Activated T-helper 17 cell treated with anti-CD3 and anti-CD28 coated beads, Interleukin-2, amount 50 U/mL, for 72 hours (primary cell): ENCODE data around the gene MYCBP2. TPM values are rescaled to one million over a fixed set of nuclear protein-coding genes. Genes with fewer than 3 reads are reported as not detected.

Experiments
- ATAC-seq: fragments of 150-1000 bp; cut with Tn5 transposase; replicated peaks from 2 replicates; pipeline ENCODE4 v1.10.0; 2021; ENCODE audit warnings: mild to moderate bottlenecking, moderate library complexity
- H3K27ac Mint-ChIP-seq: one replicate; pipeline ENCODE4 v1.8.0; 2022; ENCODE audit warnings: mixed read lengths
- H3K27me3 Mint-ChIP-seq: one replicate; pipeline ENCODE4 v1.8.0; 2022; ENCODE audit warnings: mixed read lengths
- H3K36me3 Mint-ChIP-seq: one replicate; pipeline ENCODE4 v1.8.0; 2022; ENCODE audit warnings: low read depth, mild to moderate bottlenecking, mixed read lengths
- H3K4me1 Mint-ChIP-seq: one replicate; pipeline ENCODE4 v1.8.0; 2022; ENCODE audit warnings: mixed read lengths
- H3K4me3 Mint-ChIP-seq: one replicate; pipeline ENCODE4 v1.8.0; 2022; ENCODE audit warnings: mild to moderate bottlenecking, mixed read lengths
- H3K9me3 Mint-ChIP-seq: one replicate; pipeline ENCODE4 v1.8.0; 2022; ENCODE audit warnings: mixed read lengths
- total RNA-seq, 2 donors: library from RNA; stranded (reverse); gene quantifications; one replicate each; pipeline ENCODE4 v1.2.3, GENCODE V29; 2022

MYCBP2 gene, protein sequence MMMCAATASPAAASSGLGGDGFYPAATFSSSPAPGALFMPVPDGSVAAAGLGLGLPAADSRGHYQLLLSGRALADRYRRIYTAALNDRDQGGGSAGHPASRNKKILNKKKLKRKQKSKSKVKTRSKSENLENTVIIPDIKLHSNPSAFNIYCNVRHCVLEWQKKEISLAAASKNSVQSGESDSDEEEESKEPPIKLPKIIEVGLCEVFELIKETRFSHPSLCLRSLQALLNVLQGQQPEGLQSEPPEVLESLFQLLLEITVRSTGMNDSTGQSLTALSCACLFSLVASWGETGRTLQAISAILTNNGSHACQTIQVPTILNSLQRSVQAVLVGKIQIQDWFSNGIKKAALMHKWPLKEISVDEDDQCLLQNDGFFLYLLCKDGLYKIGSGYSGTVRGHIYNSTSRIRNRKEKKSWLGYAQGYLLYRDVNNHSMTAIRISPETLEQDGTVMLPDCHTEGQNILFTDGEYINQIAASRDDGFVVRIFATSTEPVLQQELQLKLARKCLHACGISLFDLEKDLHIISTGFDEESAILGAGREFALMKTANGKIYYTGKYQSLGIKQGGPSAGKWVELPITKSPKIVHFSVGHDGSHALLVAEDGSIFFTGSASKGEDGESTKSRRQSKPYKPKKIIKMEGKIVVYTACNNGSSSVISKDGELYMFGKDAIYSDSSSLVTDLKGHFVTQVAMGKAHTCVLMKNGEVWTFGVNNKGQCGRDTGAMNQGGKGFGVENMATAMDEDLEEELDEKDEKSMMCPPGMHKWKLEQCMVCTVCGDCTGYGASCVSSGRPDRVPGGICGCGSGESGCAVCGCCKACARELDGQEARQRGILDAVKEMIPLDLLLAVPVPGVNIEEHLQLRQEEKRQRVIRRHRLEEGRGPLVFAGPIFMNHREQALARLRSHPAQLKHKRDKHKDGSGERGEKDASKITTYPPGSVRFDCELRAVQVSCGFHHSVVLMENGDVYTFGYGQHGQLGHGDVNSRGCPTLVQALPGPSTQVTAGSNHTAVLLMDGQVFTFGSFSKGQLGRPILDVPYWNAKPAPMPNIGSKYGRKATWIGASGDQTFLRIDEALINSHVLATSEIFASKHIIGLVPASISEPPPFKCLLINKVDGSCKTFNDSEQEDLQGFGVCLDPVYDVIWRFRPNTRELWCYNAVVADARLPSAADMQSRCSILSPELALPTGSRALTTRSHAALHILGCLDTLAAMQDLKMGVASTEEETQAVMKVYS (N-terminal part only)
- total RNA-seq, result 100 to 1,000 TPM in 1 of 2 donors, 10 to 100 TPM in 1; 69.1 to 101 TPM

DNA sequence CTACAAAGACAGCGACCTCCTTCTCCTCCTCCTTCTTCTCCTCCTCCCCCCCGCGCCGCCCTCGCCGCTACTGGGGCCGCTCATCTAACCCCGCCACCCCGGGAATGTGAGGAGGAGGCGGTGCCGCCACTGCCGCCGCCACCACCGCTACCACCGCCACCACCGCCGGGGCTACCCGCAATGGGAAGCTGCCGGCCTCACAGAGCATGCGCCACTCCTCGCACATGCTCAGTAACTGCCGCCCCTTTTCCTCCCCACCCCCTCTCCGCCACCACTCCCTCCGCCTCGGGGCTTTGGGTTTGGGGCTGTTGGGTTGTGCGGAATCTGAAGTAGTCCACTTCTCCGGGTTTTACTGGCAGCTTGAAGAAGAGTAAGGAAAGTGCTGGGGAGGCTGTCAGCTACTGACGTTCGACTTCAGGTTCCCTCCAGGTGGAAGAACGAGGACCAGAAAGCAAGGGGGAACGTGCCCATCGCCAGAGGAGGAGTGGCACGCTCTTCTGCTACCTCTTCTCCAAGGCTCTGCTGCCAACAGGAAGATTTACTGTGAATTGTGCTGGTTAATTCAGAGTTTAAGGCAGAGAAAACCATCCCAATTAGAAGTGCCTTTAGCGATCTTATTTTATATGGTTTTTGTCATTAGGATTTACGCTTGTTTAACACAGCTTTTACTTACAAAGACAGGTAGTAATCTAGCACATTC lies at the start of gene MYCBP2:
Gene MYCBP2, minus strand, starts transcription at position 190 of the 700 bp plus-strand sequence. CDS start 319 bp downstream, outside the sequence.
- H3K36me3 Mint-ChIP-seq, result peaks cover 25% of the 10 kb centered on the region
- H3K4me3 Mint-ChIP-seq, result peak within 1 kb of the TSS; percentile 83
- peaks cover 32% of the 10 kb centered on the region for H3K4me1 Mint-ChIP-seq
- ATAC-seq, result peak; percentile 65
- H3K27ac Mint-ChIP-seq, result peak within 1 kb of the TSS; percentile 93
- H3K9me3 Mint-ChIP-seq, result no peaks in the 10 kb centered on the region
- H3K27me3 Mint-ChIP-seq, result no peaks in the 10 kb centered on the region

GRCh38 chr13:77375560-77376108 lies 48.7 kb upstream of the MYCBP2 start:
- no peaks in the 10 kb centered on the region for H3K27me3 Mint-ChIP-seq
- H3K9me3 Mint-ChIP-seq, result no peaks in the 10 kb centered on the region
- no peak overlapping the region for H3K27ac Mint-ChIP-seq
- H3K4me1 Mint-ChIP-seq, result peaks cover 5% of the 10 kb centered on the region
- no peak overlapping the region for H3K4me3 Mint-ChIP-seq
- no peaks in the 10 kb centered on the region for H3K36me3 Mint-ChIP-seq
- ATAC-seq, result peak; percentile 80

DNA sequence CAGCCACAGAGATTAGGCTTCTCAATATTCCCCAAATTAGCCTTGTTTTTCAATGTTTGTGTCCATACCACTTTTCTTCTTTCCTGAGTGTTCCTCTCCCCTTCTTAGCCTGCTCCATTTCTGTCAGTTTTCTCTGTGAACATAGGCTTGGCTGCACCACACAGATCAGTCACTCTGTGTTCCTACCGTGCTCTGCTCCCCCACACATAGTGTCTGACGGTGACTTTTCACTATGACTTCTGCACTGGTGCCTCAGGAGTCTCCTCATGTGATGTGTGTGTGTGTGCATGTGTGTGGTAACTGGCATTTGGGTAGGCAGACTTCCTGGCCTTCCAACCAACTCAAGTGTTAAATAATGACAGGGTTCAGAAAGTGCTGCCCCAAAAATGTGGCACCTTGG lies 47.9 kb upstream of the MYCBP2 start:
- Mint-ChIP-seq H3K36me3 (no peaks in the 10 kb centered on the region), H3K27ac (no peak overlapping the region), H3K4me3 (no peak overlapping the region), H3K27me3 (no peaks in the 10 kb centered on the region), H3K9me3 (no peaks in the 10 kb centered on the region), H3K4me1 (peaks cover 5% of the 10 kb centered on the region)
- ATAC-seq, result peak; percentile 89

- H3K27me3 Mint-ChIP-seq, result no peaks in the 10 kb centered on the region
- no peak overlapping the region for H3K4me3 Mint-ChIP-seq
- H3K9me3 Mint-ChIP-seq, result no peaks in the 10 kb centered on the region
- H3K36me3 Mint-ChIP-seq, result no peaks in the 10 kb centered on the region
- ATAC-seq, result no peak
- H3K27ac Mint-ChIP-seq, result no peak overlapping the region
- H3K4me1 Mint-ChIP-seq, result peaks cover 5% of the 10 kb centered on the region
Observed at GRCh38 chr13:77374339-77374738, 47.4 kb upstream of the MYCBP2 start.

DNA sequence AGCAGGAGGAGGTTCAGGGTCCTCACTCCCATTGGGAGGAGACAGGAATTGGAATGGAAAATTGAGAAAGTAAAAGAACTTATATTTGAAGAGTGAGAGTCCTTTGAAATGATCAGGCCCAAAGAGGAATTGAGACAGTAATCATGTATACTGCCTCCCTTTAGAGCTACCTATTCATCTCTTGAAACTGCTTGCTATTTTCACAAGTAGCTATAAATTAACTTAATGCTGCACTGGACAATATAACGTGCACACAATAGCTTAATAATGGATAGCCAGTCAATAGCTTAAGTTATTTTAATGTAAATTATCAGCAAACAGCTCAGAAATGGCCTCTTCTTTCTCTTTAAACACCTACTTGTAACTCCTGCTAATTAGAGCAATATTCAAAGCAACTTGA lies 46.6 kb upstream of the MYCBP2 start:
- ATAC-seq, result no peak

GRCh38 chr13:77372275-77372674 lies 45.4 kb upstream of the MYCBP2 start:
- peak; percentile 23 for ATAC-seq
- H3K4me1 Mint-ChIP-seq, result peaks cover 5% of the 10 kb centered on the region
- no peak overlapping the region for H3K27ac Mint-ChIP-seq
- H3K9me3 Mint-ChIP-seq, result no peaks in the 10 kb centered on the region
- no peaks in the 10 kb centered on the region for H3K36me3 Mint-ChIP-seq
- H3K27me3 Mint-ChIP-seq, result no peaks in the 10 kb centered on the region
- no peak overlapping the region for H3K4me3 Mint-ChIP-seq

More for the DNA sequence above, 46.6 kb upstream of the MYCBP2 start:
- Mint-ChIP-seq H3K4me1 (peaks cover 5% of the 10 kb centered on the region), H3K4me3 (no peak overlapping the region), H3K27me3 (no peaks in the 10 kb centered on the region), H3K27ac (no peak overlapping the region), H3K36me3 (no peaks in the 10 kb centered on the region), H3K9me3 (no peaks in the 10 kb centered on the region)

GRCh38 chr13:77370888-77371287 lies 44.0 kb upstream of the MYCBP2 start:
- no peak for ATAC-seq
- no peaks in the 10 kb centered on the region for H3K27me3 Mint-ChIP-seq
- no peaks in the 10 kb centered on the region for H3K36me3 Mint-ChIP-seq
- H3K4me1 Mint-ChIP-seq, result peaks cover 5% of the 10 kb centered on the region
- no peak overlapping the region for H3K27ac Mint-ChIP-seq
- H3K4me3 Mint-ChIP-seq, result no peak overlapping the region
- H3K9me3 Mint-ChIP-seq, result no peaks in the 10 kb centered on the region

DNA sequence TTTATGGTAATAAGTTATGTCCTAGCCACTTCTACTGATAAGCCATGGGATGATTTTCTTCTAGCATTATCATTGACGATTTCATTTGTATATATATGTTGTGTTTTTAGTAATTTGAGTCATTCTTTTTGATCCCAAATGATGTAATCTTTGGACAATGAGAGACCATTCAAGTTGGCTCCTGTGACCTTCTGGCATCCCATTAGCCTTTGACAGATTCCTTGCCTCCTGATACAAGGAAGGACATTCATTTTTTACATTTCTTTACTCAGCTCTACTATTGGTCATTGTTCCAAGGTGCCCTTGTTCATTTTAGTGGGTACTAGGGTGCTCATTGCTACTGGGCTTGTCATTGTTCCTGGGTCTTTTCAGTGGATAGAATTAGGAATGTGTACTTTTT lies 35.3 kb upstream of the MYCBP2 start:
- no peak overlapping the region for H3K4me3 Mint-ChIP-seq
- H3K4me1 Mint-ChIP-seq, result no peaks in the 10 kb centered on the region
- H3K27me3 Mint-ChIP-seq, result peaks cover 4% of the 10 kb centered on the region
- H3K36me3 Mint-ChIP-seq, result no peaks in the 10 kb centered on the region
- ATAC-seq, result no peak
- H3K27ac Mint-ChIP-seq, result no peak overlapping the region
- no peaks in the 10 kb centered on the region for H3K9me3 Mint-ChIP-seq

GRCh38 chr13:77360032-77360685 lies 33.3 kb upstream of the MYCBP2 start:
- Mint-ChIP-seq H3K36me3 (no peaks in the 10 kb centered on the region), H3K27ac (peak overlapping the region; percentile 15), H3K27me3 (peaks cover 4% of the 10 kb centered on the region), H3K9me3 (no peaks in the 10 kb centered on the region), H3K4me1 (no peaks in the 10 kb centered on the region), H3K4me3 (no peak overlapping the region)
- peak; percentile 63 for ATAC-seq

GRCh38 chr13:77359171-77359570 lies 32.3 kb upstream of the MYCBP2 start:
- ATAC-seq, result peak; percentile 77
- H3K27me3 Mint-ChIP-seq, result no peaks in the 10 kb centered on the region
- H3K27ac Mint-ChIP-seq, result no peak overlapping the region
- no peaks in the 10 kb centered on the region for H3K36me3 Mint-ChIP-seq
- no peaks in the 10 kb centered on the region for H3K4me1 Mint-ChIP-seq
- H3K4me3 Mint-ChIP-seq, result no peak overlapping the region
- no peaks in the 10 kb centered on the region for H3K9me3 Mint-ChIP-seq

- H3K4me3 Mint-ChIP-seq, result no peak overlapping the region
- H3K4me1 Mint-ChIP-seq, result no peaks in the 10 kb centered on the region
- no peaks in the 10 kb centered on the region for H3K27me3 Mint-ChIP-seq
- H3K9me3 Mint-ChIP-seq, result no peaks in the 10 kb centered on the region
- H3K36me3 Mint-ChIP-seq, result no peaks in the 10 kb centered on the region
- no peak for ATAC-seq
- no peak overlapping the region for H3K27ac Mint-ChIP-seq
Observed at GRCh38 chr13:77358001-77358400, 31.1 kb upstream of the MYCBP2 start.

DNA sequence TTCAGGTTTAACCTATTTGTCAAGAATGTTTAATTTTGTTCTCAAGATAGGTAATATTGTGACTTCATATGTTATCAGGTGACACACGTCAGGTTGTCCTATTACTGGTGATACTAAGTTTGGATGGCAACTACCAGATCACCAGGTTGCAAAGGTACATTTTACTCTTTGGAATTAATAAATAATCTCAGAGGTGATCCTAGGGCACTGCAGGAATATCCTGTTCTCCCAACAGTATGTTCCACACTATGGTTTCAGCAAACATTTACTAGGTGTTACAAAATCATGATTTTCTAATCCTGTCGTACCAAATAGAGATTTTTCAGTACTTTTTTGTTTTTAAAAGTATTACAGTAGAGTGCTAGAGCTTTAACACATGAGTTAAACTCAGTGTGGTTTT lies 29.3 kb upstream of the MYCBP2 start:
- no peaks in the 10 kb centered on the region for H3K9me3 Mint-ChIP-seq
- H3K27ac Mint-ChIP-seq, result no peak overlapping the region
- no peak for ATAC-seq
- H3K4me3 Mint-ChIP-seq, result no peak overlapping the region
- no peaks in the 10 kb centered on the region for H3K36me3 Mint-ChIP-seq
- H3K4me1 Mint-ChIP-seq, result no peaks in the 10 kb centered on the region
- H3K27me3 Mint-ChIP-seq, result no peaks in the 10 kb centered on the region

GRCh38 chr13:77353995-77354394 lies 27.1 kb upstream of the MYCBP2 start:
- H3K36me3 Mint-ChIP-seq, result no peaks in the 10 kb centered on the region
- H3K27me3 Mint-ChIP-seq, result no peaks in the 10 kb centered on the region
- no peak overlapping the region for H3K27ac Mint-ChIP-seq

More at GRCh38 chr13:77353995-77354394, 27.1 kb upstream of the MYCBP2 start:
- H3K4me1 Mint-ChIP-seq, result no peaks in the 10 kb centered on the region
- H3K9me3 Mint-ChIP-seq, result no peaks in the 10 kb centered on the region
- no peak for ATAC-seq
- H3K4me3 Mint-ChIP-seq, result no peak overlapping the region
